ENCODE measurements around the gene PAN3. TPM values are rescaled to one million over a fixed set of nuclear protein-coding genes. Genes with fewer than 3 reads are reported as not detected.

Gene PAN3
- total and polyA plus RNA-seq, 4 donors, result 10.3 to 65.4 (median 23.5) TPM

- 77 to 85% methylated on average over 8 of the region's 8 CpGs for WGBS, 2 donors
- no peaks in the 10 kb centered on the region for H3K27me3 ChIP-seq (ENCODE audit: control insufficient read depth in 3 of 3, insufficient read depth in 3 of 3, low read length in 2 of 3)
- ATAC-seq (ENCODE audit: insufficient read depth, low FRiP score), result no peak
These were observed 189.9 kb downstream of the PAN3 start for GRCh38 chr13:28328271-28328607.

GRCh38 chr13:28329395-28330158 lies 191.2 kb downstream of the PAN3 start:
- peak; percentile 67 to 93 (median 83) for DNase-seq
- ATAC-seq (ENCODE audit: insufficient read depth, low FRiP score), result peak; percentile 80
- no peak overlapping the region for H3K4me3 ChIP-seq
- H3K27me3 ChIP-seq (ENCODE audit: control insufficient read depth in 3 of 3, insufficient read depth in 3 of 3, low read length in 2 of 3), result no peaks in the 10 kb centered on the region
- no peaks in the 10 kb centered on the region for H3K9me3 ChIP-seq (ENCODE audit: control insufficient read depth in 4 of 4, insufficient read depth in 3 of 4, low read length in 3 of 4)
- H3K9ac ChIP-seq (ENCODE audit: insufficient read depth in 1 of 2, low read length in 2 of 2), result no peak overlapping the region
- H3K36me3 ChIP-seq (ENCODE audit: control insufficient read depth in 4 of 4, insufficient read depth in 4 of 4, low read length in 4 of 4), result no peaks in the 10 kb centered on the region
- no peak for TF ChIP-seq CTCF (IDR thresholded peaks at IDR 0.05; ENCODE audit: control extremely low read depth, extremely low read depth)
- H3K4me1 ChIP-seq (ENCODE audit: control insufficient read depth in 5 of 5, insufficient read depth in 5 of 5, low read length in 5 of 5), result peaks cover 0 to 13% (median 9%) of the 10 kb centered on the region in 5 donors
- no peak overlapping the region for H3K27ac ChIP-seq (ENCODE audit: low read depth in 1 of 2, low read length in 1 of 2)
- 56 to 64% methylated on average over 17 of the region's 17 CpGs for WGBS, 2 donors

More at GRCh38 chr13:28328271-28328607, 189.9 kb downstream of the PAN3 start:
- H3K4me1 ChIP-seq (ENCODE audit: control insufficient read depth in 5 of 5, insufficient read depth in 5 of 5, low read length in 5 of 5), result peaks cover 0 to 13% (median 9%) of the 10 kb centered on the region in 5 donors
- no peaks in the 10 kb centered on the region for H3K36me3 ChIP-seq (ENCODE audit: control insufficient read depth in 4 of 4, insufficient read depth in 4 of 4, low read length in 4 of 4)
- H3K9ac ChIP-seq (ENCODE audit: insufficient read depth in 1 of 2, low read length in 2 of 2), result no peak overlapping the region
- no peaks in the 10 kb centered on the region for H3K9me3 ChIP-seq (ENCODE audit: control insufficient read depth in 4 of 4, insufficient read depth in 3 of 4, low read length in 3 of 4)
- no peak for DNase-seq
- no peak overlapping the region for H3K4me3 ChIP-seq
- H3K27ac ChIP-seq (ENCODE audit: low read depth in 1 of 2, low read length in 1 of 2), result no peak overlapping the region
- TF ChIP-seq CTCF (IDR thresholded peaks at IDR 0.05; ENCODE audit: control extremely low read depth, extremely low read depth), result no peak

- 95 to 97% methylated on average over 2 of the region's 2 CpGs for WGBS, 2 donors
- peaks cover 0 to 4% (median 0%) of the 10 kb centered on the region in 3 donors for H3K27me3 ChIP-seq (ENCODE audit: control insufficient read depth in 3 of 3, insufficient read depth in 3 of 3, low read length in 2 of 3)
- no peak overlapping the region for H3K27ac ChIP-seq (ENCODE audit: low read depth in 1 of 2, low read length in 1 of 2)
- no peak for DNase-seq
- no peaks in the 10 kb centered on the region for H3K36me3 ChIP-seq (ENCODE audit: control insufficient read depth in 4 of 4, insufficient read depth in 4 of 4, low read length in 4 of 4)
- ATAC-seq (ENCODE audit: insufficient read depth, low FRiP score), result no peak
- H3K4me1 ChIP-seq (ENCODE audit: control insufficient read depth in 5 of 5, insufficient read depth in 5 of 5, low read length in 5 of 5), result peaks cover 0 to 26% (median 13%) of the 10 kb centered on the region in 5 donors
- no peaks in the 10 kb centered on the region for H3K9me3 ChIP-seq (ENCODE audit: control insufficient read depth in 4 of 4, insufficient read depth in 3 of 4, low read length in 3 of 4)
- no peak overlapping the region for H3K9ac ChIP-seq (ENCODE audit: insufficient read depth in 1 of 2, low read length in 2 of 2)
- no peak for TF ChIP-seq CTCF (IDR thresholded peaks at IDR 0.05; ENCODE audit: control extremely low read depth, extremely low read depth)
- no peak overlapping the region for H3K4me3 ChIP-seq
These were observed 195.0 kb downstream of the PAN3 start for GRCh38 chr13:28333204-28333881.

All from lung (tissue), 12 donors.